Measurements from ENCODE around the gene COL5A3. TPM values are rescaled to one million over a fixed set of nuclear protein-coding genes. Genes with fewer than 3 reads are reported as not detected.

The COL5A3 gene
- total and polyA plus RNA-seq, 4 donors: 0.14 to 4.9 (median 0.76) TPM

DNA sequence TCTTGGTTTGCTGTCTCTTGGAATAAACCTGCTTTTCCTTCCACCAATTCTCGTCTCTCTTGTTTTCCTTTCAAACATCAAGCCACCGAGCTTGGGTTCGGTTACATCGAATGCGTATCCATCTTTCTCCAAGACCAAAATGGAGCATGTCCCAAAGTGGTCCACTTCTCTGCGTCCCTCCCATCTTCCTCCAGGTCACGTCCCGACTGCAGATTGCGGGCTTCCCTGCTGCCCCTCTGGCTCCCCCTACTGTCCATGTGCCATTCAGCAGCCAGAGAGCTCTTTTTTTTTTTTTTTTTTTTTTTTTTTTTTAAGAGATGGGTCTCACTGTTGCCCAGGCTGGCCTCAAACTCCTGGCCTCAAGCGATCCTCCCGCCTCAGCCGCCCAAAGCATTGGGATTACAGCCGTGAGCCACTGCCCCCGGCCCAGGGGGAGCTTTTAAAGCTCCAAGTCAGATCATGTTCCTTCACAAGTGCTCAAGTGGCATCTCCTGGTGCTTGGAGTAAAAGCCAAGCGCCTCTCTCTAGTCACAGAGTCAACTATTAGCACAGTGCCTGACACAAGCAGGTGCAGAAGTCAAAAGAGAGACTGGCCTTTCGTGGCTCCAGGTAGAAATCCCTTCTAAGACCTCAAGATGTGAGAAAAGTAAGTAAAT lies 10.0 kb downstream of the COL5A3 start:
- Histone ChIP-seq H3K36me3 (ENCODE audit: control insufficient read depth in 4 of 4, insufficient read depth in 3 of 4, low read depth in 1 of 4, low read length in 3 of 4) (no peaks in the 10 kb centered on the region), H3K4me1 (ENCODE audit: control insufficient read depth in 4 of 4, insufficient read depth in 4 of 4, low read length in 3 of 4) (peaks cover 3 to 24% (median 15%) of the 10 kb centered on the region in 4 donors), H3K9me3 (ENCODE audit: control insufficient read depth in 4 of 4, low read length in 3 of 4) (no peaks in the 10 kb centered on the region), H3K27me3 (ENCODE audit: control insufficient read depth in 4 of 4, insufficient read depth in 4 of 4, low read length in 3 of 4) (no peaks in the 10 kb centered on the region), H3K27ac (ENCODE audit: low read depth in 1 of 2, low read length in 2 of 2) (no peak overlapping the region), H3K4me3 (ENCODE audit: low read depth in 1 of 3, low read length in 3 of 3) (no peak overlapping the region), H3K9ac (ENCODE audit: low read depth in 1 of 2, low read length in 2 of 2) (no peak overlapping the region)
- 12% methylated on average over 16 of the region's 16 CpGs for WGBS
- TF ChIP-seq GABPA (IDR thresholded peaks at IDR 0.05 in 1 of 2, conservative IDR thresholded peaks at IDR 0.05 in 1 of 2): no peak
- TF ChIP-seq YY1 (IDR thresholded peaks at IDR 0.05): peak; percentile 39
- no peak for TF ChIP-seq FOXA1 (IDR thresholded peaks at IDR 0.05)
- no peak for TF ChIP-seq FOXA2 (IDR thresholded peaks at IDR 0.05)
- TF ChIP-seq HNF4A (conservative IDR thresholded peaks at IDR 0.05): no peak
- TF ChIP-seq, protein P1, sequence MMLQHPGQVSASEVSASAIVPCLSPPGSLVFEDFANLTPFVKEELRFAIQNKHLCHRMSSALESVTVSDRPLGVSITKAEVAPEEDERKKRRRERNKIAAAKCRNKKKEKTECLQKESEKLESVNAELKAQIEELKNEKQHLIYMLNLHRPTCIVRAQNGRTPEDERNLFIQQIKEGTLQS (IDR thresholded peaks at IDR 0.05): no peak
- TF ChIP-seq, protein P2, sequence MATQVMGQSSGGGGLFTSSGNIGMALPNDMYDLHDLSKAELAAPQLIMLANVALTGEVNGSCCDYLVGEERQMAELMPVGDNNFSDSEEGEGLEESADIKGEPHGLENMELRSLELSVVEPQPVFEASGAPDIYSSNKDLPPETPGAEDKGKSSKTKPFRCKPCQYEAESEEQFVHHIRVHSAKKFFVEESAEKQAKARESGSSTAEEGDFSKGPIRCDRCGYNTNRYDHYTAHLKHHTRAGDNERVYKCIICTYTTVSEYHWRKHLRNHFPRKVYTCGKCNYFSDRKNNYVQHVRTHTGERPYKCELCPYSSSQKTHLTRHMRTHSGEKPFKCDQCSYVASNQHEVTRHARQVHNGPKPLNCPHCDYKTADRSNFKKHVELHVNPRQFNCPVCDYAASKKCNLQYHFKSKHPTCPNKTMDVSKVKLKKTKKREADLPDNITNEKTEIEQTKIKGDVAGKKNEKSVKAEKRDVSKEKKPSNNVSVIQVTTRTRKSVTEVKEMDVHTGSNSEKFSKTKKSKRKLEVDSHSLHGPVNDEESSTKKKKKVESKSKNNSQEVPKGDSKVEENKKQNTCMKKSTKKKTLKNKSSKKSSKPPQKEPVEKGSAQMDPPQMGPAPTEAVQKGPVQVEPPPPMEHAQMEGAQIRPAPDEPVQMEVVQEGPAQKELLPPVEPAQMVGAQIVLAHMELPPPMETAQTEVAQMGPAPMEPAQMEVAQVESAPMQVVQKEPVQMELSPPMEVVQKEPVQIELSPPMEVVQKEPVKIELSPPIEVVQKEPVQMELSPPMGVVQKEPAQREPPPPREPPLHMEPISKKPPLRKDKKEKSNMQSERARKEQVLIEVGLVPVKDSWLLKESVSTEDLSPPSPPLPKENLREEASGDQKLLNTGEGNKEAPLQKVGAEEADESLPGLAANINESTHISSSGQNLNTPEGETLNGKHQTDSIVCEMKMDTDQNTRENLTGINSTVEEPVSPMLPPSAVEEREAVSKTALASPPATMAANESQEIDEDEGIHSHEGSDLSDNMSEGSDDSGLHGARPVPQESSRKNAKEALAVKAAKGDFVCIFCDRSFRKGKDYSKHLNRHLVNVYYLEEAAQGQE (IDR thresholded peaks at IDR 0.05): peak; percentile 13
- TF ChIP-seq CTCF (IDR thresholded peaks at IDR 0.05; ENCODE audit: low read depth, low read length, missing input control): peak; percentile 78
- TF ChIP-seq NR2F2 (IDR thresholded peaks at IDR 0.05): no peak
- peak; percentile 81 to 85 for TF ChIP-seq RAD21 (IDR thresholded peaks at IDR 0.05)
- TF ChIP-seq RXRA (IDR thresholded peaks at IDR 0.05): peak; percentile 6 to 24
- DNase-seq (ENCODE audit: low spot score): peak; percentile 74

DNA sequence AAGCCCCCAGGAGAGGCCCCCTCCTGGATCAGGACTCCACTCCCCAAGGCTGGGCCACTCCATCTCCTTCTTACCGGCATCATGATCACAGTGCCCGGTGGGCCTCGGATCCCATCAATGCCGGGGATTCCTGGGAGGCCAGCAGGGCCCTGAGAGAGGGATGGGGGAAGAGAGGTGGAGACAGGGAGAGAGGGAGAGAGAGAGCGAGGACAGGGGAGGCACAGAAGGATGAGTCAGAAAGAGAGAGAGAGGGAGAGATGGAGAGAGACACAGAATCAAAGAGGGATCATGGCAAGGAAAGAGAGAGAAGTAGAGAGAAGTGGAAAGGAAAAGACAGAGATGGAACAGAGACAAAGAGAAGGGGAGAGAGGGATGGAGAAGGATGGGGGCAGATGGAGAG lies 13.8 kb downstream of the COL5A3 start:
- H3K36me3 ChIP-seq (ENCODE audit: control insufficient read depth in 4 of 4, insufficient read depth in 3 of 4, low read depth in 1 of 4, low read length in 3 of 4): peaks cover 0 to 2% (median 0%) of the 10 kb centered on the region in 4 donors
- DNase-seq (ENCODE audit: low spot score): no peak
- no peaks in the 10 kb centered on the region for H3K9me3 ChIP-seq (ENCODE audit: control insufficient read depth in 4 of 4, low read length in 3 of 4)
- peaks cover under 1 to 11% (median 7%) of the 10 kb centered on the region in 4 donors for H3K4me1 ChIP-seq (ENCODE audit: control insufficient read depth in 4 of 4, insufficient read depth in 4 of 4, low read length in 3 of 4)
- no peak overlapping the region for H3K27ac ChIP-seq (ENCODE audit: low read depth in 1 of 2, low read length in 2 of 2)
- no peak overlapping the region for H3K9ac ChIP-seq (ENCODE audit: low read depth in 1 of 2, low read length in 2 of 2)
- TF ChIP-seq, protein P2 (IDR thresholded peaks at IDR 0.05): no peak
- no peak for TF ChIP-seq FOXA1 (IDR thresholded peaks at IDR 0.05)
- TF ChIP-seq, protein P1 (IDR thresholded peaks at IDR 0.05): no peak
- TF ChIP-seq FOXA2 (IDR thresholded peaks at IDR 0.05): no peak
- no peak for TF ChIP-seq JUND (IDR thresholded peaks at IDR 0.05)
- TF ChIP-seq RXRA (IDR thresholded peaks at IDR 0.05): no peak
- no peak for TF ChIP-seq ZBTB33 (IDR thresholded peaks at IDR 0.05)
- TF ChIP-seq HNF4G (IDR thresholded peaks at IDR 0.05): no peak
- no peak for TF ChIP-seq GABPA (IDR thresholded peaks at IDR 0.05 in 1 of 2, conservative IDR thresholded peaks at IDR 0.05 in 1 of 2)
- no peak for TF ChIP-seq CTCF (IDR thresholded peaks at IDR 0.05; ENCODE audit: low read depth, low read length, missing input control)
- TF ChIP-seq HNF4A (conservative IDR thresholded peaks at IDR 0.05): no peak
- no peak for TF ChIP-seq EGR1 (IDR thresholded peaks at IDR 0.05; ENCODE audit: low read depth in 2 of 2)
- WGBS: 82% methylated on average over 5 of the region's 5 CpGs
- no peaks in the 10 kb centered on the region for H3K27me3 ChIP-seq (ENCODE audit: control insufficient read depth in 4 of 4, insufficient read depth in 4 of 4, low read length in 3 of 4)
- no peak overlapping the region for H3K4me3 ChIP-seq (ENCODE audit: low read depth in 1 of 3, low read length in 3 of 3)
